Activated CD8-positive, alpha-beta memory T cell treated with anti-CD3 and anti-CD28 coated beads, Interleukin-2, amount 50 U/mL, for 1 hour (primary cell): ENCODE results near the gene DLX4.
A peak's percentile ranks its signal among the peaks of the same experiment; 100 is the strongest.

Experiments
- DNase-seq: peaks from one replicate; pipeline ENCODE4 v3.0.0-alpha.2; 2020; ENCODE audit errors: extremely low read depth

DLX4 gene

GRCh38 chr17:49946964-49947584 is 21.9 kb upstream of the DLX4 start:
- DNase-seq, result no peak

GRCh38 chr17:49949634-49950033 is 19.4 kb upstream of the DLX4 start:
- DNase-seq, result no peak

DNA sequence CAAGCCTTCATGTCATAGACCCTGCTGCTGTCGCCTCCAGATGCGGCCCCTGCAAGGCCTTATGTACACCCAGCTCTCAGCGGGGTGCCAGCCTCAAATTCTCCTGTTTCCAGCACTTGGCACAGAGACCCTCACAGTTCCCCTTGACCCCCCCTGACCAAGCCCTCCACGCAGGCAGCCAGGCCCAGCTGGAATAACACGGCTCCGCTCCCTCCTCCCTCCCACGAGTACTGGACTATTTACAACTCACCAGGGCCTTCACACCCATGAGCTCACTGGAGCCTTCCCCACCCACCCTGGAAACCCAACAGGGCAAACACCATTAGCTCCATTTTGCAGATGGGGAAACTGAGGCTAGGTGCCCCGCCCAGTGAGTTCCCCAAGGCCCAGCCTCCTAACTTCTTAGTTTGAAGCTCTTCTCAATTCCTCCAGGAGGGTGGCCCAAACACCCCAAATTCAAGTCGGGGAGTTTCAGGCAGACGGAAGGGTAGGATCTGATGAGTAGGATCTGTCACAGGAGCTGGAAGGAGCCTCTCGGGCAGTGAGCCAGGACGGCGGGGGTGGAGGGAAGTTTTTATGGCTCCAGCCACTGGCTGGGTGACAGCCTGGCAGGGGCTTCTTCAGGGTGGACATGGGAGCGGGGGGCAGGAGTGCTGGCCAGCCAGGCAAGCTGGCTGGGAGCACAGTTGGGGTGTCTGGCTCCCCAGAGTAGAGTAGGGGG is 17.5 kb upstream of the DLX4 start:
- DNase-seq, result no peak

DNA sequence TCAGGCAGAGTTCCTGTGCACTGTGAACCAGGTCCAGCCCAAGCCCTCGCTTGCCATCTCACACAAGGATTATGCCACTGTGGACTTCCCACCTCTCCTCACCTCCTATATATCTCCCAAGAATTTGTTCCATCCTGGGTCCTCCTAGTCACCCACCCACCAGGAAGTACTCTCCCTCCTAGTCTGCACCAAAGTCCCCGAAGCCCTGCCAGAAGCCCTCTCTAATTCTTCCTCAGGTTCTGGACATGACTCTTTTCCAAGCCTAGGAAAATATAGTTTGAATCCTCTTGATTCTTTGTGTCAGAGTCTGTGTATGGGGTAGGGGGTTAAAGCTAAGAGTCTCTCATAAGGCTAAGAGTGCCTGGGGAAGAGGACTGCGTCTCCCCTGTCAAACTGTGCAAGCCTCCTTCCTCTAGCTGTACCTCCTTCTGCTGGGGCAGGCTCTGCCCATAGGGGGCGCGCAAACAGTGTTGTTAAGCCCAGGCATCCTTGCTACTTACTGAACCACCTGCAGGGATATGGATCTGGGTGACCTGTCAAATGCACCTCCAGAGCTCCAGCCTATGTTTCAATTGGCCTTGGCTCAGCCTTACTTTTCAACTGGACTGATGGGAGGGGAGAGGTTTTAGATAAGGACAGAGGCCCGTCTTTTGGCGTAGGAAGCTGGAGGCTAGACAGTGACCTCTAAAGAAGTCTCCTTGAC is 16.6 kb upstream of the DLX4 start:
- peak; percentile 49 for DNase-seq

- no peak for DNase-seq
These were observed 16.0 kb upstream of the DLX4 start for GRCh38 chr17:49952912-49953497.

GRCh38 chr17:49955157-49955556 is 13.8 kb upstream of the DLX4 start:
- no peak for DNase-seq

DNA sequence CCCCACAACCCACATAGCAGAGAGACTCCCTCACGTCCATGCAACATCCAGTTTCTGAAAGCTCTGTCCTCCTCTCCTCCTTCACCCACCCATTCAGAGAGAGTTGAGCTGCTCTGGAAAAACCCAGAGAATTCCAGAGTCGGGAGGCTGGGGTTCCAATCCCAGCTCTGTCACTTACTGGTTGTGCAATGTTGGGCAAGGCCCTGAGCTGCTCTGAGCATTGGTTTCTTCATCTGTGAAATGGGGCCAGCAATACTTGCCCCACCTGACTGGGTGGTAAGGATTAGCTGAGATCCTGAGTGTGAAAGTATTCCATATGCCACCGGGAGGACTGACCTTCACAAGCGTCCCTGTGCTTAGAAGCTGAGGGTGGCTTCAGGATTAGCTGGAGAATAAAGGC is 12.2 kb upstream of the DLX4 start:
- DNase-seq, result no peak

- no peak for DNase-seq
These were observed 11.6 kb upstream of the DLX4 start for GRCh38 chr17:49957350-49957749.

- no peak for DNase-seq
These were observed 10.3 kb upstream of the DLX4 start for GRCh38 chr17:49958723-49959122.

DNA sequence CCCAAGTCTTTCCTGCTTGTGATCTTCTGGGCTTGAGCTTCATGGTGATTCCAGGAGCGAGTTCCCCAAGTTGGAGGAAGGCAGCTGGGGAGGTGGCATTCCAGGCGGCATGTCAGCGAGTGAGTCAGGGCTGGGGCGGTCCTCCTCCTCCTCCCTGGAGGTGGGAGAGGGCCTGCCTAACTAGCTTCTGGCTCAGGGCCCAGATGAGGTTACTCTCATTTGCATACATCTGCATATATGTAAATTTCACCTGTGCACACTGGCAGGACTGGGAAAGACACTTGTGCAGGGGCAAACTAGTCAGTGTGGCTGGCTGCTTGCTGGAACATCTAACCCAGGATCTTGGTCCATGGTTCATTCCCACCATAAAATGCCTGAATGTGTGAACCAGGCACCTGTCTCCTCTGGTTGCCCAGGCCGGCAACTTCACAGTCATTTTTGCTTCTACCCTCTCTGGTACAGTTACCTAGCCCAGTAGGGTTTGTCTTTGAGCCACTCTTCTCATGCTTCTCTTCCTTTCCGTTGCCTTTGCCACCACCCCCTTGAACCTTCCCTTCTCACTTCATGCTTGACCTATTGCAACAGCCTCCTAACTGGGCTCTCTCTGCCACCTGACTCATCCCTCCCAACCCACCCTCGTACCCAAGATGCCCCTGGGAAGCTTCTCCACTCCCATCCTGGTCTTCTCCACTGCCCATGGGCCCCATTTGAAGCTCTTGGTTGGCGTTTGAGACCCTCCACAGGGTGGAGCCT is 9.6 kb upstream of the DLX4 start:
- DNase-seq, result no peak

GRCh38 chr17:49962599-49963308 is 6.2 kb upstream of the DLX4 start:
- DNase-seq, result no peak

DNA sequence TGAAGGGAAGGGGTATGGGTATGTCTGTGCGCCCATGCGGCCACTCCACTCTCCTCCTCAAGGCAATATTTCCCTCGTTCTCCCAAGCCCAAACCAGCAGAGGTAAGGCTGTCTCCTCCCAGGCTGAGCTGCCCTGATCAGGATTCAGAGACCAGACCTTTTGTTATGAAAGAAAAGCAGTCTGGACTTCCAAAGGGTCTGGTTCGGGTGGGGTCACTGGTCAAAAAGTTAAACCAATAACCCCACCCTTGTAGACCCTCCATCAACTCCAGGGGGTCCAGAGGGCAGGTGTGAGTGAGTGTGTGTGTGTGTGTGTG is 5.7 kb upstream of the DLX4 start:
- DNase-seq, result no peak

DNA sequence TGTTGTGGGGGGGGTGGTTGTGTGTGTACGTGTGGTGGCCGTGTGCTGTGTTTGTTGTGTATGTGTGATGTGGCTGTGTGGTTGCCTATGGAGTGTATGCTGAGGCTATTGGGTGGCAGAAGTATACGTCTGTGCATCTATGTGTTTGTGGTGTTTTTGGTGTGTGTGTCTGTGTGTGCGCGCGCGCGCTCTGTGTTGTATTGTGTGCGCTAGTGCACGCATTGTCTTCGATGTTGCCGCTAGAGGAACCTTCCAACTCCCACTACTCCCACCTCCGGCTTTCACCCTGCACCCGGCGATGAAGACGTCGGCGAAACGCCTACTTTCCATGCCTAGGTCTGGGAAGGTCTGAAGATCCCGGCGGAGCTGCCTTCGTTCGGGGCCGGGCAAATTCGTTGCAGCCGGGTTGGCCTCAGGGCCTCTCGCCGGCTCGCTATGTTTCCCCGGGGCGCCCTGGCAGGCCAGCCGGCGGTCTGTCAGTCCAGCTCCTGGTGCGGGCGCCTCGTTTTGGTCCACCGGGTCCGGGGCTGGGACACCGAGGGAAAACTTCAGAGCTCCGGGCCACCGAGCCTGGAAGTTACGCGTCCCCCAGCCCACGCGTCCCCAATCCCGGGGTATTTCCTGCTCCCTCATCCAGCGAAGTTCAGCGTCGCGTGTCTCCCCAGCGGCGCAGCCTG is 5.2 kb upstream of the DLX4 start:
- no peak for DNase-seq

DNA sequence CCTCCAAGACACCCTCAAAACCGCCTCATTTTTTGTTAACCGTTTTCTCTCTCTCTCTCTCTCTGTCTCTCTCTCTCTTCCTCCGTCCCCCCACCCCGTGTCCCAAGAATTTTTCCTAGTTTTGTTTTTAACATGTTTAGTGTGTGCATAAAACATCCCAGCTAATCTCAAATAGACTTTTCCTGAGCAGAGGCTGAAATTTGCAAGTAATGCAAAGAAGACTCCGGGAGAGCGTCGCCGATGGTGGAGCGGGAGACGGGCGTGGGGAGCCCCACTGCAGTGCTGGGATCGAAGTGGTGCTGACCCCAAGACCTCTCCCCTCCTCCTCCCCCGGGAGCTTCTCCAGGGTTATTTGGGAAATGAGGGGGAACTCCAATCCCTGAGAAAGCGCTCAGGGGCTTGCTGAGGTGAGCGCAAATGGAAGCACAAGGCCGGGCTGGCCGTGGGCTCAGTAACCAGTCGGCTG is 4.7 kb upstream of the DLX4 start:
- no peak for DNase-seq

DNA sequence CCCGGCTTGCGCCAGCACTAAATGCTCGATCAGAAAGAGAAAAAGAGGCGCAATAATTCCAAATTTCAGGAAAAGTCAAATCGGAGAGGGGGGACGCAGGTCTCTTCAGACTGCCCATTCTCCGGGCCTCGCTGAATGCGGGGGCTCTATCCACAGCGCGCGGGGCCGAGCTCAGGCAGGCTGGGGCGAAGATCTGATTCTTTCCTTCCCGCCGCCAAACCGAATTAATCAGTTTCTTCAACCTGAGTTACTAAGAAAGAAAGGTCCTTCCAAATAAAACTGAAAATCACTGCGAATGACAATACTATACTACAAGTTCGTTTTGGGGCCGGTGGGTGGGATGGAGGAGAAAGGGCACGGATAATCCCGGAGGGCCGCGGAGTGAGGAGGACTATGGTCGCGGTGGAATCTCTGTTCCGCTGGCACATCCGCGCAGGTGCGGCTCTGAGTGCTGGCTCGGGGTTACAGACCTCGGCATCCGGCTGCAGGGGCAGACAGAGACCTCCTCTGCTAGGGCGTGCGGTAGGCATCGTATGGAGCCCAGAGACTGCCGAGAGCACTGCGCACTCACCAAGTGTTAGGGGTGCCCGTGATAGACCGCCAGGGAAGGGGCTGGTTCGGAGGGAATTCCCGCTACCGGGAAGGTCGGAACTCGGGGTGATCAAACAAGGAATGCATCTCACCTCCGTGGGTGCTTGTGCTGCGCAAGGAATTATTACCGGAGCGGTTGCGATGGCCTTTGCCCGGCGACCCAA is 4.0 kb upstream of the DLX4 start:
- no peak for DNase-seq

- DNase-seq, result no peak
These were observed 3.5 kb upstream of the DLX4 start for GRCh38 chr17:49965524-49965909.

- no peak for DNase-seq
These were observed 2.2 kb upstream of the DLX4 start for GRCh38 chr17:49966767-49967166.

DNA sequence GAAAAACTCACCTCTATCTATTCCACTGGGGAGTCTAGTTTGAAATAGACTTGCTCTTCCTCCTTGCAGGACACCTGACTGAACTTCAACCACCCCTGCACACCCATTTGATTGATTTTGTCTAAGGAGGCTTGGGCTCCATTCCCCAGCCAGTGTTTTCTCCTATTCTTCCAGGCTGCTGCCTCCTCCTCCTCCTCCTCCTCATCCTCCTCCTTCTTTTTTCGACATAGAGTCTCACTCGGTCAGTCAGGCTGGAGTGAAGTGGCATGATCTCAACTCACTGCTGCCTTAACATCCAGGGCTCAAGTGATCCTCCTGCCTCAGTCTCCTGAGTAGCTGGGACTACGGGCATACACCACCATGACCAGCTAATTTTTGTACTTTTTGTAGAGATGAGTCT is 1.8 kb upstream of the DLX4 start:
- DNase-seq, result no peak

- no peak for DNase-seq
These were observed 1.2 kb upstream of the DLX4 start for GRCh38 chr17:49967621-49968404.
